Adrenal gland (tissue), 5 donors: Measurements from ENCODE around the gene PNPLA7.

Experiments
- CTCF ChIP-seq, 6 experiments: fragments of 450-650 bp in 4 of 6; fragments of 200-600 bp in 2 of 6; sonication (generic) in 1 of 6; IDR thresholded peaks; 1 replicate in 5 of 6; 2 replicates in 1 of 6; pipeline versions ENCODE4 v1.5.1 to v1.8.0; 2016 to 2021; ENCODE audit warnings: antibody characterized with exemption in 6 of 6, mild to moderate bottlenecking in 2 of 6, moderate library complexity in 1 of 6
- POLR2A ChIP-seq, 2 donors: fragments of 450-650 bp; IDR thresholded peaks; one replicate each; pipeline ENCODE4 v1.6.1; 2017; ENCODE audit warnings: antibody characterized with exemption in 2 of 2, mild to moderate bottlenecking in 2 of 2, moderate library complexity in 1 of 2
- donor health status: DM: no; HTN: no; CAD: no.

DNA sequence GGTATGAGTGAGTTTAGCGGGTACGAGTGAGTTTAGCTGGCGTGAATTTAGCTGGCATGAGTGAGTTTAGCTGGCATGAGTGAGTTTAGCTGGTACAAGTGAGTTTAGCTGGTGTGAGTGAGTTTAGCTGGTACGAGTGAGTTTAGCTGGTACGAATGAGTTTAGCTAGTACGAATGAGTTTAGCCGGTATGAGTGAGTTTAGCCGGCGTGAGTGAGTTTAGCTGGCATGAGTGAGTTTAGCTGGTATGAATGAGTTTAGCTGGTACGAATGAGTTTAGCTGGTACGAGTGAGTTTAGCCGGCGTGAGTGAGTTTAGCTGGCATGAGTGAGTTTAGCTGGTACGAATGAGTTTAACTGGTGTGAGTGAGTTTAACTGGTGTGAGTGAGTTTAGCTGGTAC lies 41.0 kb downstream of the PNPLA7 start:
- TF ChIP-seq CTCF (IDR thresholded peaks at IDR 0.05), result no peak
- no peak for TF ChIP-seq POLR2A (IDR thresholded peaks at IDR 0.05)
